Dedifferentiated amniotic fluid mesenchymal stem cell (primary cell): ENCODE data around the gene TUBA4B.

ENCODE experiments used
- DNase-seq: peaks from one replicate; pipeline ENCODE4 v3.0.0-alpha.2; 2016; ENCODE audit errors: extremely low spot score

TUBA4B gene

DNA sequence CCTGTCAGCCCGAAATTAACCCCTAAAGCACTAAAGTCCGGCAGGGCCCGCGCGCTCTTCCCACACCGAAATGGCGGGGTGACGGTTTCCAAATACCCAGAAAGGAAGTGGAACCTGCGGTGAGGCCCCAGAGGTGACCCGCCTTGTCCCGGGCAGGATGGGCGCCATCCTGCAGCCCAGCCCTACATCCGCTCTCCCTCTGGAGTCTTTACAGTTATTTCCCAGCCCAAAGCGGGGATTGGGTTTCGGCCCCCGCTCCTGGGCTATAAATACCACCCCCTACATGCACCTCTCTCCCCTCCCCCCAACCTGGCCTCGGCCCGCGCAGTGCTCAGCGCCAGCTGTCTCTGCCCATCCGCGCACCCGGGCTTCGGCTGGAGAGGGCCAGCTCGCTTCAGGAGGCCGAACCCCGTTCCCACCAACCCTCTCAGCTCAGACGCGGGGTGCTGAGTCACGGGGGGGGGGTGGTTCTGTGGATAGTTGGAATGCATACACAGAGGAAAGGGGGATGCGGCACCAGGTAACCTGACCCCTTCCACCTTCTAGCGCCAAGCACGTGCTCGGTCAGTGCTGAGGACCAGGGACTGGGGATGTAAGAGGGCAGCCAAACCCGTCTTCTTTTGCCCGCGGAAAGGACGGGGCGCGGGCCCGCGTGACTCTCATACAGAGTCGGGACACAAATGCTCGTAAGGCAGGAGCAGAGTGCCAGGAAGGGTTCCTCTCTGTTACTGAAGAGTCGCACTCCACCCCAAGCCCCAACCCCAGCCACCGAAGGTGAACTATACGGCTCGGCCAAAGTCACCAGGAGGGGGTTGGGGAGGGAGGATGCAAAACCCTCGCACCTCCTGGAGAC lies at the start of gene TUBA4B:
TUBA4B (plus strand) TSS at position 344 of the 853 bp plus-strand sequence; CDS start at position 509, 165 bp downstream.
- DNase-seq, result no peak

DNA sequence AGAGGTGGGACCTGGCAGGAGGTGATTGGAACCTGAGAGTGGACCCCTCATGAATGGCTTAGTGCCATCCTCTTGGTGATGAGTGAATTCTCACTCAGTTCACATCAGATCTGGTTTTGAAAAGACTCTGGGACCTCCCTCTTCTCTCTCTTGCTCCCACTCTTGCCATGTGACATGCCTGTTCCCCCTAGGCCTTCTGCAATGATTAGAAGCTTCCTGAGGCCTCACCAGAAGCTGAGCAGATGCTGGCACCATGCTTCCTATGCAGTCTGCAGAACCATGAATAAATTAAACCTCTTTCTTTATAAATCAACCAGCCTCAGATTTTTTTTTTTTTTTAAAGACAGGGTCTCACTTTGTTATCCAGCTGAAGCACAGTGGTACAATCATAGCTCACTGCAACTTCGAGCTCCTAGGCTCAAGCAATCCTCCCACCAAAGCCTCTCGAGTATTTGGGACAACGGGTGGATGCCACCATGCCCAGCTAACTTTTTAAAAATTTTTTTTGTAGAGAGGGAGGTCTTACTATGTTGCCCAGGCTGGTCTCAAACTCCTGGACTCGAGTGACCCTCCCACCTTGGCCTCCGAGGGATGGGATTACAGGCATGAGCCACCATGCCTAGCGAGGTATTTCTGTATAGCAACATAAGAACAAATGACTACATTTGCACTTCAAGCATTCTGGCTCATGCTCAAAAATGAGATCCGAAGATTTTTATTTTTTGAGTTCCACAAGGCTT lies 48.4 kb upstream of the TUBA4B start:
- DNase-seq, result no peak

DNA sequence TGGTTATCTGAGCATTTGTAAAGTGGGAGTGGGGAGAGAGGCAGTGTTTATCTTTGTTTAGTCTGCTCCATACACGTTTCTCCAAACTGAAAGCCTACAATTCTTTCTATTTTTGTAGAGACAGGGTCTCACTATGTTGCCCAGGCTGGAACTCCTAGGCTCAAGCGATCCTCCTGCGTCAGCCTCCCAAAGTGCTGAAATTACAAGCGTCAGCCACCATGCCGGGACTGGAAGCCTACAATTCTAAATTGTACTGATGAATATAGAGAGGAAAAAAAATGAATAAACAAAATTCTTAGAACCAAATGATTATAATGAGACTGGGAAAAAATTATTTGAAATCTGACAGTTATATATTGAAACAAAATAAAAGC lies 47.9 kb upstream of the TUBA4B start:
- DNase-seq, result no peak

DNA sequence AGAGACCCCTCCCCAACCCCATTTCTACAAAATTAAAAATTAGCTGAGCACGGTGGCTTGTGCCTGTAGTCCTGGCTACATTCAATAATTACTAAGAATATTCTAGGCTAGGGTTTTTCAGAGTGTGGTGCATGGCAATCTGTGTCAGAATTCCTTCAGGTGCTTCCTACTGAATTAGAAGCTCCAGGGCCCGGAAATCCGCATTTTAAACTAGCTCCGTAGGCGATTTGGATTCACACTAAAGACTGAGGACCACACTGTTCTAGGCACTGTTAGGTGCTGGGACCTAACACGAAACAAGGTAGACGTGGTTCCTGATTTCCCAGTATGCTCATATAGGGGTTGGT lies 47.1 kb upstream of the TUBA4B start:
- DNase-seq, result no peak

DNA sequence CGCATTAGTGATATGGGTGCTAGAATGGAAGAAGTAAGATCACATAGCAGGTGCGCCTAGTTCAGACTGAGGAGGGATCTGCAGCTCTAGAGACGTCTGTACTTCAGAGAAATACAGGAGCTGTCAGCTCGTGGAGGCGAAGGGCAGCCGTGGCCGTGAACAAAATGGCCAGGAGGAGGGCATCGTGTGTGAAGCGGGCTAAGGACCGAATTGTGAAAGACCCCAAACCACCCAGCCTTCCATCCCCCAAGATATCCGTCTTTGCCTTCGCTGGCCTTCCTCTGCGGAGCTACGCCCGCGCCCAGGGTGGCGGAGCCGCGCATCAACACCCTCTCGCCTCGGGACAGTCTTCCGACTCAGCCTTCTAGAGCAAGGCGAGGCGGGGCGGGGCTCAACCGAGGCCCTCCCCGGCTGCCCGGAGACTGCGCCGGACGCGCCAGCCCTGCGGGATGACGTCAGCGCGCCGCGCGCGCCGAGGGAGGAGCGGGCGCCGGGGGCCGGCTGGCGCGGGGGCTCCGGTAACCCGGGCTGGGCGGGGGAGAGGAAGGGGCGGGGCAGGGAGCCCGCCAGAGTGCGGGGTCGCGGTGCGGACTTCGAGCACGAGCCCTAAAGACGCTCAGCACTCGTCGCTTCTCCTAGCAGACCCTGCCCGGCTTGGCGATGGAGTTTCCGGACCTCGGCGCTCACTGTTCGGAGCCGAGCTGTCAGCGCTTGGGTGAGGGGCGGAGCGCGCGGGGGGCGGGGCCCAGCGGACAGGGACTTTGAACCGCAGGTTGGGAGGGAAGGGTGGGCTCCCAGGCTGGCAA lies 46.5 kb upstream of the TUBA4B start, which contains the start of gene ZFAND2B:
ZFAND2B (plus strand) TSS at position 455 of the 806 bp plus-strand sequence; CDS start at position 661, 206 bp downstream.
- peak; percentile 86 for DNase-seq

DNA sequence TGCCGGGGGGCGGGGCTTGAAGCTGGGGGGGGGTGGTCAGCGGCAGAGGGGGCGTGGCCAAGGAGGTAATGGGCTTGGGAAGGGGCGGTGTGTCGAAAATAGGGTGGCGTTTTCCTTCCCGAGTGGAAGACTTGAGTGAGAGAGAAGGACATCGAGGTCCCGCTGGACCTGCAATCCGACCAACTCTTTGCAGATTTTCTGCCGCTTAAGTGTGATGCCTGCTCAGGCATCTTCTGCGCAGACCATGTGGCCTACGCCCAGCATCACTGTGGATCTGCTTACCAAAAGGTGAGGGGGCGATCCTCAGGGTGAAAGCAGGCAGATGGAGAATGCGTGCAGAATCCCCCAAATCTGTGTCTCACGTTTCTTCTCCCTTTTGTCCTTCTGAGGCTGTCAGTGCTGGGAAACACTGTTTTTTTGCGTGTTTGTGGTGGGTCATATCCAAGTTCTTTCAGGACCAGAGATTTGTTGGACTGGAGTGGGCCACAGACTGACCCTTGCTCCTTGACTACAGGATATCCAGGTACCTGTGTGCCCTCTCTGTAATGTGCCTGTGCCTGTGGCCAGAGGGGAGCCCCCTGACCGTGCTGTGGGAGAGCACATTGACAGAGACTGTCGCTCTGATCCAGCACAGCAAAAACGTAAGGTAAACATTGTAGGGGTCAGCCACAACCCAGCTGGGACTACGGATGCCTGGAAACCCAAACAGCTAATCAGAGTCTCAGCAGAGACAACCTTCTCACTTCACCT lies 45.7 kb upstream of the TUBA4B start:
- DNase-seq, result peak; percentile 53

DNA sequence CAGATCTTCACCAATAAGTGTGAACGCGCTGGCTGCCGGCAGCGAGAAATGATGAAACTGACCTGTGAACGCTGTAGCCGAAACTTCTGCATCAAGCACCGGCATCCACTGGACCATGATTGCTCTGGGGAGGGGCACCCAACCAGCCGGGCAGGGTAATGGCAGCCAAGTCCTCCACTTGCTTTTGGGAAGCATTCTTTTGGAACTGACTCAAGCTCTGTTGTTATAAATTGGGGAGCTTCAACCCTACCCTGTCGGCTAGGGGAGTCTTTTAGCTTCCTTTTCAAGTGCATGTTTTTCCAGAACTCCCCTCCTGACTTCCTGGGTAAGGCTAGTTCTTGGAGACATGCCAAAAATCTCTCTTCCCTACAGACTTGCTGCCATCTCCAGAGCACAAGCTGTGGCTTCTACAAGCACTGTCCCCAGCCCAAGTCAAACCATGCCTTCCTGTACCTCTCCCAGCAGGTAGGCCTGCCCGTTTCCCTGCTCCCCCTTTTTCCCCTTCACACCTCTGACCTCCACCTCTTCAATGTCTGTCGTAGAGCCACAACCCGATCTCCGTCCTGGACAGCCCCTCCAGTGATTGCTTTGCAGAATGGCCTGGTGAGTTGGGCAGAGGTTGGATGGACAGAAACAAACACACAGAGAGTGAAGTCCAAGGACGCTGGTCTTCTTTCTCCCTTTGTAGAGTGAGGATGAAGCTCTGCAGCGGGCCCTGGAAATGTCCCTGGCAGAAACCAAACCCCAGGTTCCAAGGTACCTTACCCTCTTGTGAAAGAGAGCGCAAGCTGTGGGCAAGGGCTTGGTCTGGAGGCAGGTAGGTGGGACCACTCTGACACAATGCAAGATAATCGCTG lies 44.9 kb upstream of the TUBA4B start:
- DNase-seq, result peak; percentile 27

DNA sequence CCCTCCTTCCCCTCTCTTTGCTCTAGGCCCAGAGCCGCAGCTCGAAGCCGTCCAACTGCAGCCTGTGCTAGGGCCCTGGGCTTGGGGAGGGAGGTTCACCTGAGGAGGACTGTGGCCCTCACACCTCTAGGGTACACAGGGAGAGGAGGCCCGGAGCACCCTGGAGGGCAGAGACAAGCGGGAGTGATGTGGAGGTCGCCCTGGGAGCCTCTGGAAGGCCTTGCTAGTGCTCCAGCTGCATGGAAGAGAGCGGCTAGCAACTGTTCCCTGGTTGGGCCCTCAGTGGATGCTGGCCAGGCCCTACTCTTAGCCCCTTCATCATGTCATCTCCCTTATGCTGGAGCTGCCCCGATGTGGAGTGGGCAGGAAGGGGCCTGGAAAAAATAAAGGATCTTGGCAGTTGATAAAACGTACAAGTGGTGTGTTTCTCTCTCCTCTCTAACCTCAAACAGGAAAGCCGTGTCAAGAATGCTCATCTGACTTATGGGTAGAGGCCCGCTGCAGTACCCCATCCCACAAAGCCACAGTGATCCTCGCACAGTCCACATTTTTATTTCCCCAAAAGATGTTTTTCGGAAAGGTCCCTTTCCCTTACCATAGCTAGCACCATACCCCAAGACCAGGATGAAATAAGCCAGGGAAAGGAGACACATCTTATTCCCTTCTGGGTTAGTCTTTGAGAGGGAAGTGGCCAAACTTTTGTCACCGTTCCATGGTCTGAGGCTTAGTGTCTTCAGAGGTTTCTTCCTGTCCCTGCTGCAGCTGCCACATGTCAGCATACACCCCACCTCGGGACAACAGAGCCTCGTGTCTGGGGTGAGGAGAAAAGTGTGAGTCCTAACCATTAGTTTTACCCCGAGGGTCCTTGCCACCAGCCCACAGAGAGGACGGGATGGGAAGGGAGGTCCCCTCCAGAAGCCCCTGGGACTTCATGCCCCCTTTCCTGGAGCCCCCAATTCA lies 43.5 kb upstream of the TUBA4B start:
- no peak for DNase-seq

DNA sequence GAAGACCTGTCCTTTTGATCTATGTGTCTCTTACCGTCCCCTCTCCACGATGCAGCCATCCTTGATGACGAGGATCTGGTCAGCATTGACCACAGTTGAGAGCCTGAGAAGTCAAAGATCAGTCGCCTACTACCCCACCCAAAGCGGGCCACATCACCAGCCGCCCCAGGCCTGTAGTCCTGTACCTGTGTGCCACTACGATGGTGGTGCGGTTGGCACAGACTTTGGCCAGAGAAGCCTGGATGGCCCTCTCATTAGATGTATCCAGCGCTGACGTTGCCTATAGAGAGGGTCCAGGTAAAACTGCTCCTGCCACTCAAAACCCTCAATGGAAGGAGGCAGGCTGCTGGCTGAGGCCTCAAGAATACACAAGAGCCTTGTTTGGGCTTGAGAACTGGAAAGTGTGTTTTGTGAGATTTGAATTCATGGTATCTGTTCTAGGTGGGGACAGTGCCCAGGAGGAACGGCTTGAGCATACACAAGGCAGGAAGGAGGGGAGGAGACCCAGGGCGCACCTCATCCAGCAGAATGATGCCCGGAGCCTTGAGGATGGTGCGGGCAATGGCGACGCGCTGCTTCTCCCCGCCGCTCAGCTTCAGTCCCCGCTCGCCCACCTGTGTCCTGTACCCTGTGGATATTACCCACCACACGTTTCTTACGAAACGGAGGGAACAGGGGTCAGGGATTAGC lies 42.7 kb upstream of the TUBA4B start:
- DNase-seq, result no peak

DNA sequence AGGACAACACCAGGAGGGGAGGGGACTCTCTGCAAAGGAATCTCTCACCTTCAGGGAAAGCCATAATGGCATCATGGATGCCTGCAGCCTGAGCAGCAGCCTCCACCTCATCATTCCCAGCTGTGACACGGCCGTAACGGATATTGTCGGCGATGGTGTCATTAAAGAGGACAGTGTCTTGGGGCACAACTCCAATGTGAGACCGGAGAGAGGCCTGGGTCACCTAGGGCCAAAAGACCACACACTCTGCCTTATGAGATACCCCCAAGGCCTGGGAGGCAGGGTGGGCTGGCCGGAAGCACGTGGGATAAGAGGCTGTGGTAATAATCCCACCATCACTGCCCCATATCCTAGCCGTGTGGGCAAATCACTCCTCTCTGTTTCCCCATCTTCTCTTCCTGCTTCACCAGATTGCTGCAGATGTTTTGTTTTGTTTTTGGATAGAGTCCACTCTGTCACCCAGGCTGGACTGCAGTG lies 42.1 kb upstream of the TUBA4B start:
- DNase-seq, result no peak

DNA sequence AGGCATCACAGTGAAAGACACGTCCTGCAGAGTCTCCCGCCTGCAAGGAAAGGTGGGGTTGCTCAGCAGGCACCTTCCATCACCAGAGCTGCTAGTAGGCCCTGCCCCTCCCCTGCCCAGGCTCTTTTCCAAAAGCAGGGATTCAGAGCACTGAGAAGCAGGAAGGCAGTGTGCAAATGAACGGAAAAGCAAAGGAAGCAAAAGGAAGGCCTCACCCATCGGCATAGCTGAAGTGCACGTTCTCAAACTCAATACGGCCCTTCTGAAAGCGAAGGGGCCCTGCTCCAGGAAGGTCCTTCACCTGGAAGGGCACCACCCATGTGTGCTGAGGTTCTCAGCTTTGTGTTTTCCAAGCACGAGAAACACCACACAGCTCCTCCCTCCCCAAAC lies 40.0 kb upstream of the TUBA4B start:
- no peak for DNase-seq

DNA sequence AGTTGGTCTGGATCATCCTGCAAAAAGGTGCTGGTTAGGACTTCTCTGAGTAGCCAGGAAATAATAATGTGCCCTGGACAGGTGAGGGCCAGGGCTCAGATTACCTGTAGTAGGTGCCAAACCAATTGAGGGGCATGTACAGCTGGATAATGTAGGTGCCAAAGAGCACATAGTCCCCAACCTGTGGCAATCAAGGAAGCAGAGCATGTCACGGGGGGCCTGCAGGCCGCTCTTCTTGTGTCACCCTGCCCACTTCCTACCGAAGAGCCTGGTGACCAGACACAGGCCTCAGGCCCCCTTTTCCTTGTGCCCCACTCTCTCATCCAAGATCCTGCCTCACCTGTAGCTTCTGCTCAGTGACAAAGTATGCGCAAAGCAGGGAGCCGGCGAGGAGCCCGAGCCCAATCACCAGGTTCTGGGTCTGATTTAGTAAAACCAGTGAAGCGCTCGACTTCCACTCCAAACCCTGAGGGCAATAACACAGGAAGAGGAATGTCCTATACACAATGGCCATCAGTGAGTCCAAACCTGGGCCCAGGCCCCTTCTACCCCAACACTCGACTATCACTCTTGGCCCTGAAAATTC lies 39.5 kb upstream of the TUBA4B start:
- DNase-seq, result no peak

DNA sequence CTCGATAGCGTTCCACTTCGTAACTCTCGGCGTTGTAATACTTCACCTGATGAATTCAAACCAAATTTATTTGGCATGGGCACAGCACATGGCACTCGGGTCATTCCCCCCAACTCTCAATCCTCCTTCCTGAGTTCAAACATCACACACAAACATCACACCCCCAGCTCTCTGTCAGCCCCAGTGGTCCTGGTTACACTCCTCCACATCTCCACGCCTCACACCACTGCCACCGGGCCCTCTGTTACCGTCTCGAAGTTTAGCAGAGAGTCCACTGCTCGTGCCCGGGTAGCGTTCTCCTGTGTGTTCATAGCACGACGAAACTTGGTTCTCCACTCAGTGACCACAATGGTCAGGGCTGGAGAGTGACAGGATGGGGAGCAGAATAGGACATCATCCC lies 38.9 kb upstream of the TUBA4B start:
- no peak for DNase-seq

DNA sequence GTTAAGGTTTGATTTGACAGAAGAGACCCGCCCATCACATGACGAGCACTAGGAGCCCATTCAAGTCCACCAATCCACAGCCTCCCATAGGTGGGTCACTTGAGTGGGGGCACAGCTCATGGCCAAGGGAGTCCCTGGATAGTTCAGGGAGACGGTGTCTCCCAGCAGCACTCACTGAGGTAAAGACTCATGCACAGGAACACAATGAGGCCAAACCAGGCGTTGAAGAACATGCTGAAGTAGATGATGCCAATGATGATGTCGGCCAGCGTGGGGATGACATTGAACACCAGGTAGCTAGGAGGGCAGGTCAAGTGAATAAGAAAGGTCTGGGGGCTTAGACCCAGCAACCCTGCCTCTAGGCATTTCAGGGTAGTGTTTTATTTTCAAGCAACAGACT lies 38.3 kb upstream of the TUBA4B start:
- DNase-seq, result no peak

DNA sequence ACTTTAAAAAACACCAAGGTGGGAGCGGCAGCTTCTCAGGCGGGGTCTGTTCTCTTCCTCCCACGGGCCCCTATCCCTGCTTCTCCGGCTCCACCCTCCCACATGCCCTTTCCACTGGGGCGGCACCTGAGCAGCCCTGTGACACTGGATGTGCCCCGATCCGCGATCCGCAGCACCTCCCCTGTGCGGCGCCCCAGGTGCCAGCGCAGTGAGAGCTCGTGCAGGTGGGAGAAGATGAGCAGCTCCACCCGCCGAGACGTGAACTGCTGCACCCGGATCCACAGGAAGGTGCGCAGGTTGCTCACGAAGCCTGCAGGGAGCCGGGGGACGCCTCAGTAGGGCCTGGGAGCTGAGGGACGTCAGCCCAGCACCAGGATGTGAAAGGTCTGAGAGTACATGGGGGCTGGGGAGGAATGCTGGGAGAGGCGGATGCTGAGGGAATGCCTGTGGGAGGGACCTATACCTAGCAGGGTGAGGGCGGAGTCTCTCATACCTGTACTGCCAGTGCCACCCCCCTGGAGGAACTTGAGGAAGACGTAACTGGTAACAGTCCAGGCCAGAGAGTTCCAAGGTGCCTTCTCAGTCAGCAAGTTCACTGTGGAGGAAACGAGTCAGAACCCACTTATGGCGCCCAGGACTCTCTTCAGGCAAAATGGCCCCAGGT lies 37.0 kb upstream of the TUBA4B start:
- no peak for DNase-seq

DNA sequence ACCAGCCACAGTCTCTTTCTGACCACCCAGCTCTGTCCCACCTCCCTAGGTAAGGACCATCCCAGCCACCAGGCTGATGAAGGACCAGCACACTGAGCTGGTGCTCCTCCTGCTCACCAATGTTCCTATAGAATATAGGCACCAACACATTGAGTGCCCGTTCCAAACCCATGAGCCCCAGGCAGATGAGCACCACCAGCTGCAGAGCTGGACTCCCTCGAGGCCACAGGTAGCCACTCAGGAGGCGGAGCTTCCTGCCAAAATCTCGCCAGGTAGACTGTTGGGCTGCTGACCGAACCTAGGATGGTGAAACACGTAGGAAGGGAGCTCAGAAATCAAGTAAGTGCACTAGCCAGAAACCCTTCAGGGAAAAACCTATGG lies 36.5 kb upstream of the TUBA4B start:
- no peak for DNase-seq

DNA sequence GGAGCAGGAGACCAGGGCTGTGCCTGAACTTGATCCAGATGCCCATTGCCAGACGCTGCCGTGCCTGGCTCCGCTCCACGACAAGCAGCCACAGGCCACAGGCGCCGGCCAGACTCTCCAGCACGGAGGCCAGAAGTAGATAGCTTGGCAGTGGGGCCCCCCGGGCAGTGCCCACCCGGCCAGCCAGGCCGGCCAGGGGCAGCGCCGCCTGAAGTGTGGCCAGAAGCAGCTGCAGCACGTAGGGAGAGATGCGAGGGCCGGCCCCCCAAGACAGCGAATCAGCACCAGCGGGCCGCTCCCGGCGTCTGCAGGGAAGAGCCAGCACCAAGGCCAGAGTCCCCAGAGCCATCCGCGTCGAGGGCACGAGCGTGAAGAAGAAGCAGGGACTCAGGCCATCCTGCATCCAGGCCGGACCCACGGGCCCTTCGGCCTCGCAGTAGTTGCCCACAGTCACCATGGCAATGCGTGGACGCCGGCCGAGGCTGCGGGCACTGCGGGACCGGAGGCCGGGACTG lies 34.8 kb upstream of the TUBA4B start:
- peak; percentile 70 for DNase-seq
